WTC11 (cell line): ENCODE measurements around the gene ACER1.

Experiments used
- ATF1 ChIP-seq: sonication (generic); formaldehyde crosslinking; IDR thresholded peaks from 2 replicates; pipeline ENCODE4 v1.8.1; 2023; ENCODE audit warnings: mild to moderate bottlenecking, moderate library complexity, missing genetic modification reagents
- ATF2 ChIP-seq: sonication (generic); formaldehyde crosslinking; IDR thresholded peaks from 2 replicates; pipeline ENCODE4 v1.8.1; 2022; ENCODE audit warnings: low read depth, missing genetic modification reagents, borderline replicate concordance
- CTCF ChIP-seq: fragments of 200-600 bp; IDR thresholded peaks from 2 replicates; pipeline ENCODE4 v1.8.0; 2022; ENCODE audit warnings: antibody characterized with exemption
- E2F4 ChIP-seq: sonication (generic); formaldehyde crosslinking; IDR thresholded peaks from 2 replicates; pipeline ENCODE4 v1.8.1; 2022; ENCODE audit warnings: low read depth, mild to moderate bottlenecking, moderate library complexity, missing genetic modification reagents, borderline replicate concordance
- ESRRA ChIP-seq: sonication (generic); formaldehyde crosslinking; IDR thresholded peaks from 2 replicates; pipeline ENCODE4 v1.8.1; 2022; ENCODE audit warnings: mild to moderate bottlenecking, missing genetic modification reagents, borderline replicate concordance
- FOXJ3 ChIP-seq: sonication (generic); formaldehyde crosslinking; IDR thresholded peaks from 2 replicates; pipeline ENCODE4 v1.9.0; 2021; ENCODE audit warnings: missing genetic modification reagents, mild to moderate bottlenecking, borderline replicate concordance
- JUN ChIP-seq: sonication (generic); formaldehyde crosslinking; IDR thresholded peaks from 2 replicates; pipeline ENCODE4 v1.8.0; 2023; ENCODE audit warnings: mild to moderate bottlenecking, missing genetic modification reagents
- KAT7 ChIP-seq: sonication (generic); formaldehyde crosslinking; IDR thresholded peaks from 2 replicates; pipeline ENCODE4 v1.8.1; 2023; ENCODE audit warnings: missing genetic modification reagents, mild to moderate bottlenecking, borderline replicate concordance
- ZNF281 ChIP-seq: sonication (generic); formaldehyde crosslinking; IDR thresholded peaks from 2 replicates; pipeline ENCODE4 v1.8.0; 2023; ENCODE audit warnings: mild to moderate bottlenecking, missing genetic modification reagents

GRCh38 chr19:6276447-6276846 lies 57.0 kb downstream of the ACER1 start:
- no peak for TF ChIP-seq CTCF
- TF ChIP-seq JUN (CRISPR knock-in tag), result no peak
- TF ChIP-seq ESRRA (CRISPR knock-in tag), result no peak
- no peak for TF ChIP-seq E2F4 (CRISPR knock-in tag)
- no peak for TF ChIP-seq ATF1 (CRISPR knock-in tag)
- no peak for TF ChIP-seq KAT7 (CRISPR knock-in tag)
- TF ChIP-seq ATF2 (CRISPR knock-in tag), result no peak
- no peak for TF ChIP-seq FOXJ3 (CRISPR knock-in tag)
- no peak for TF ChIP-seq ZNF281 (CRISPR knock-in tag)
